Measurements from ENCODE around the gene OR6C68.

- TF ChIP-seq CTCF (IDR thresholded peaks at IDR 0.05; ENCODE audit: control extremely low read depth in 1 of 3, insufficient read depth in 1 of 3, low read depth in 1 of 3, low read length in 3 of 3) (no peak), RNF2 (IDR thresholded peaks at IDR 0.05; ENCODE audit: borderline replicate concordance, low read depth, low read length, missing control alignments, poor library complexity, severe bottlenecking) (no peak), EZH2 (IDR thresholded peaks at IDR 0.05; ENCODE audit: low read depth, low read length, severe bottlenecking) (no peak), POLR2AphosphoS5 (IDR thresholded peaks at IDR 0.05; ENCODE audit: low read depth, low read length) (no peak), SUZ12 (IDR thresholded peaks at IDR 0.05; ENCODE audit: low read length) (no peak), BACH1 (IDR thresholded peaks at IDR 0.05; ENCODE audit: low read length) (no peak), POLR2A (IDR thresholded peaks at IDR 0.05; ENCODE audit: control extremely low read depth in 1 of 2, low read depth in 2 of 2, low read length in 2 of 2) (no peak), PHF8 (conservative IDR thresholded peaks at IDR 0.05; ENCODE audit: low read depth, low read length) (no peak), TAF1 (IDR thresholded peaks at IDR 0.05; ENCODE audit: low read depth, low read length) (no peak)
Measured at GRCh38 chr12:55495490-55495889, 3.3 kb downstream of the OR6C68 start.

Data from H1 (cell line).